ENCODE measurements around the gene SYNPO2.
"Not testable (repeated sequence)": the region's sequence is repeated elsewhere in the genome, so short reads cannot be mapped to it uniquely, and the experiment has no call there.

DNA sequence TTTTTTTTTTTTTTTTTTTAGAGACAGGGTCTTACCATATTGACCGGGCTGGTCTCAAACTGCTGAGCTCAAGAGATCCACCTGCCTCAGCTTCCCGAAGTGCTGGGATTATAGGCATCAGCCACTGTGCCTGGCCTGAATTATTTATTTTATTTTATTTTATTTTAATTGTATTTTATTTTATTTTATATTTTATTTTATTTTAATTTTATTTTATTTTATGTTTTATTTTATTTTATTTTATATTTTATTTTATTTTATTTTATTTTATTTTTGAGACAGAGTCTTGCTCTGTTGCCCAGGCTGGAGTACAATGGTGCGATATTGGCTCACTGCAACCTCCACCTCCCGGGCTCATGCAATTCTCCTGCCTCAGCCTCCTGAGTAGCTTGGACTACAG, 133.9 kb downstream of the SYNPO2 start:
- TF ChIP-seq CTCF (conservative IDR thresholded peaks at IDR 0.05; ENCODE audit: low read depth, low read length); EZH2phosphoT487 (IDR thresholded peaks at IDR 0.05; ENCODE audit: borderline replicate concordance, low read length): not testable (repeated sequence)
